Inflammatory macrophage treated with lipopolysaccharide for 1 hour (primary cell): ENCODE data around the gene FNDC4.

Experiments
- DNase-seq, 2 donors: peaks; one replicate each; pipeline ENCODE4 v3.0.0-alpha.2; 2020 to 2022

FNDC4 gene

GRCh38 chr2:27492557-27492956 lies 2.4 kb downstream of the FNDC4 start:
- DNase-seq = no peak

GRCh38 chr2:27489498-27490397 lies 5.3 kb downstream of the FNDC4 start, which contains the start of gene IFT172:
TSS of gene IFT172 (minus strand) at chr2:27489743. CDS start at chr2:27489653, 90 bp downstream.
- DNase-seq = peak; percentile 98

GRCh38 chr2:27489118-27489497 lies 5.9 kb downstream of the FNDC4 start:
- DNase-seq = no peak

GRCh38 chr2:27485496-27485895 lies 9.5 kb downstream of the FNDC4 start:
- no peak for DNase-seq

GRCh38 chr2:27471961-27472360 lies 23.0 kb downstream of the FNDC4 start:
- no peak for DNase-seq

- DNase-seq = no peak
Measured at GRCh38 chr2:27464443-27464842, 30.6 kb downstream of the FNDC4 start.

- no peak for DNase-seq
Measured at GRCh38 chr2:27461118-27461517, 33.9 kb downstream of the FNDC4 start.

- DNase-seq = no peak
Measured at GRCh38 chr2:27453968-27454367, 41.0 kb downstream of the FNDC4 start.

GRCh38 chr2:27451095-27451494 lies 43.9 kb downstream of the FNDC4 start:
- no peak for DNase-seq

GRCh38 chr2:27448381-27448780 lies 46.6 kb downstream of the FNDC4 start:
- no peak for DNase-seq

- no peak for DNase-seq
Measured at GRCh38 chr2:27446057-27446456, 48.9 kb downstream of the FNDC4 start.

- no peak for DNase-seq
Measured at GRCh38 chr2:27445615-27446014, 49.4 kb downstream of the FNDC4 start.

GRCh38 chr2:27445155-27445554 lies 49.8 kb downstream of the FNDC4 start:
- no peak for DNase-seq

GRCh38 chr2:27442920-27443282 lies 52.1 kb downstream of the FNDC4 start:
- no peak for DNase-seq

- DNase-seq = no peak
Measured at GRCh38 chr2:27441958-27442919, 52.8 kb downstream of the FNDC4 start, which contains the start of gene KRTCAP3. TSS of gene KRTCAP3 (plus strand) at chr2:27442381. CDS start at chr2:27442413, 32 bp downstream.
